AG04449 (cell line): ENCODE results near the gene LRMDA.

ENCODE experiments used
- CTCF ChIA-PET: fragments of 350-600 bp; formaldehyde crosslinking; extraction: SDS; loops from one replicate; lab custom pipeline; 2021; ENCODE audit warnings: antibody characterized with exemption; lab: Yijun Ruan, JAX
- POLR2A ChIA-PET: fragments of 400-600, 350-600 bp; formaldehyde crosslinking; extraction: SDS; loops from one replicate; lab custom pipeline; 2020; ENCODE audit warnings: antibody characterized with exemption, inconsistent platforms; lab: Yijun Ruan, JAX
- DNase-seq: peaks from one replicate; pipeline ENCODE4 v3.0.0-alpha.2; 2010; ENCODE audit warnings: low read depth, low spot score
- H3K4me3 ChIP-seq: 2 replicates; pipeline ENCODE4 v1.5.1; 2011; ENCODE audit warnings: low read depth, mild to moderate bottlenecking, control low read depth, low read length
- CTCF ChIP-seq: IDR thresholded peaks from one replicate; pipeline ENCODE4 v1.5.1; 2011; ENCODE audit warnings: mild to moderate bottlenecking, moderate library complexity, low read length, control low read depth, inconsistent platforms; ENCODE audit not compliant: insufficient read depth; ENCODE audit errors: missing control alignments

LRMDA gene

DNA sequence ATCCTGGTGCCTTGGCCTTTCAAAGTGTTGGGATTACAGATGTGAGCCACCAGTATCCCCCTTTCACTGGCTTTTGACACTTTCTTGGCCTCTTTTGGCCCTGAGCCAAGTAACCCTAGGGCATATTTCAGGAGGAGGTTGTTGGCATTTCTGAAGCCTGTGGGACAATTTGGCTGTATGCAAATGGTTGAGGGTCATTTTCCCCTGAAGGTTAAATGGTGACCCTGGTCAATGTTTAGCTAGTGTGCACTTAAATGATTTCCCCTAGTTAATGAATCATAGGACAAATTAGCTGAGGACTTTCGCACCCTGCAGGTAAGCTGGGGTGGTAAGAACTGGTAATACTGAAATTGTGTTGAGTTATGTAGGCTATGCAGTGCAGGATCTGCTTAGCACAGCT, 660.5 kb downstream of the LRMDA start:
- no peak for TF ChIP-seq CTCF
- H3K4me3 ChIP-seq, result no peak overlapping the region
- DNase-seq, result no peak
- ChIA-PET POLR2A (no interaction called here), CTCF (no interaction called here)

GRCh38 chr10:76106611-76107010, 675.2 kb downstream of the LRMDA start:
- ChIA-PET CTCF (interaction anchor here (1.4 kb wide), 1 partner anchor 11 kb away, joined by 4 read pairs; no protein-coding TSS in a partner anchor), POLR2A (no interaction called here)
- TF ChIP-seq CTCF, result no peak
- H3K4me3 ChIP-seq, result no peak overlapping the region
- DNase-seq, result no peak

GRCh38 chr10:76108563-76109359, 677.3 kb downstream of the LRMDA start:
- POLR2A ChIA-PET, result no interaction called here

DNA sequence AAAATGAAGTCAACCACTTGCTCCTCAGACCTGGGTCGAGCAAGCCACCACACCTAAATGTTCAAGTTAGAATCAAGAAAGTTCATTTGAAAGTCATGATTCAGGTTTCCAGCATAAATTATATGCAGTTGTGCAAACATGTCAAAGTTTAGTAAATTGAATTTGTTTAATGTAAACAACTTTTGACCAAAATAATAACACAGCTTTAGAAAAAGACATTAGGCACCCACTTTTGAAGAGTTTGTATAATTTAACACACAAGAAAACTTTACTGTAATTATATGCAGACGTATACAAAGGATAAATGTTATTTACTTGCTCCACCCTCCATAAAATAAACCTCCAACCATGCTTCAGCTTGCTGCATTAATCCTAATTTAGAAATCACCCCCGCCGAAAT, 680.0 kb downstream of the LRMDA start:
- DNase-seq, result no peak
- H3K4me3 ChIP-seq, result no peak overlapping the region
- ChIA-PET CTCF (no interaction called here), POLR2A (no interaction called here)
- no peak for TF ChIP-seq CTCF

More at GRCh38 chr10:76108563-76109359, 677.3 kb downstream of the LRMDA start:
- H3K4me3 ChIP-seq, result no peak overlapping the region
- DNase-seq, result no peak
- no peak for TF ChIP-seq CTCF
- CTCF ChIA-PET, result interaction anchor here (0.7 to 0.8 kb wide), 2 partner anchors 186 to 710 kb away, joined by 3 read pairs; no protein-coding TSS in a partner anchor

DNA sequence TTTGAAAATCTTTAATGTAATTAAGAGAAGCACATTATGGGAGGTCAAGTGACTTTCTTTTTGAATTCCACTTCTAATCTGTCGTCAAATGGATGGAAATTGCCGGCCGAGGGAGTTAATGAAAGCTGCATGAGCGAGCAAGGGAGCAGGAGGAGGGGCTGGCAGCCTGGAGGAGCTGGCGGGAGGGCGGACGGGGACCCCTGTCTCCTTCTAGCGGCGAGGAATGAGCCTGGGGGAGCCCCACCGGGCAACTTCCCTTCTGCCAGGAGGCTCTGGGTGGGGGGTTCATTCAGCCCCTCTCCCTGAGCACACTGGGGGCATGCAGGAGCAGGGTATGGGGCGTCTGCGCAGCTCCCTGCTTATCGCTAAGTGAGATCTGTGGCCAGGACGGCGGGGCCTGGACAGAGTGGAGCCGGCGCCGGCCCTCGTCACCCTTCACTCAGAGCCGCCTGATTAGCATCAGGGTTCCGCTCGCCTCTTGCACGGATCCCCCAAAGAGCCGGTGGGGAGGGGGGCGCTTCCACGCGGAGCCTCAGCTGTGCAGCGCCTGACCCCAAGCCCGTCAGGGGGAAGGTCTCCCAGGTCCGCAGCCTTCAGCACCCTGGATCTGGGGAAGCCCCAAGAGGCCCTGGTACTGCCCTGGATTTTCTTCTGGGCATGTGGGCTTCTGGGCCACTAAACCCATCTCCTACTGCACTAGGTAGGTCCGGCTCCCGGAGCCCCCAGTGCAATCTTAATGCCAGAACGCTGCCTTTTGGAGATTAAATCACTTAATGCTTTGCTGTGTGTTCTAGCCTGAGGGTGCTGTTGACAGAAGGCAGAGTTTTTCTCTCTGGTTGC, 680.8 kb downstream of the LRMDA start:
- ChIA-PET POLR2A (no interaction called here), CTCF (no interaction called here)
- no peak for DNase-seq
- TF ChIP-seq CTCF, result no peak
- no peak overlapping the region for H3K4me3 ChIP-seq

- no peak for TF ChIP-seq CTCF
- no peak for DNase-seq
- CTCF ChIA-PET, result no interaction called here
- POLR2A ChIA-PET, result no interaction called here
- no peak overlapping the region for H3K4me3 ChIP-seq
Measured at GRCh38 chr10:76112826-76113150, 681.4 kb downstream of the LRMDA start.
